NCI-H1417 (cell line): ENCODE results near the gene MIOX.

Experiments
- DNase-seq, 3 experiments: peaks; one replicate each; lab custom pipeline; 2025; lab: John Stamatoyannopoulos, UW

The MIOX gene

GRCh38 chr22:50473855-50474671, 12.6 kb upstream of the MIOX start:
- DNase-seq, result peak in 2 of 3 experiments; percentile 26 to 44

GRCh38 chr22:50474710-50475651, 11.7 kb upstream of the MIOX start, which contains the start of gene SBF1:
Gene SBF1 (minus strand): TSS chr22:50475035. CDS start chr22:50474840, 195 bp downstream.
- DNase-seq, result peak; percentile 66 to 90 (median 85)

GRCh38 chr22:50475652-50476002, 11.0 kb upstream of the MIOX start:
- DNase-seq, result no peak

- DNase-seq, result peak in 2 of 3 experiments; percentile 6 to 11
Observed at GRCh38 chr22:50476868-50477267, 9.8 kb upstream of the MIOX start.

GRCh38 chr22:50477923-50478322, 8.7 kb upstream of the MIOX start:
- no peak for DNase-seq

GRCh38 chr22:50479721-50480120, 6.9 kb upstream of the MIOX start:
- DNase-seq, result peak in 1 of 3 experiments; percentile 7

- no peak for DNase-seq
Observed at GRCh38 chr22:50481045-50481439, 5.6 kb upstream of the MIOX start.

- no peak for DNase-seq
Observed at GRCh38 chr22:50481440-50482106, 5.1 kb upstream of the MIOX start, which contains the start of gene ADM2. Gene ADM2 (plus strand): TSS chr22:50481543. CDS start chr22:50481848, 305 bp downstream.

GRCh38 chr22:50482107-50483074, 4.3 kb upstream of the MIOX start:
- DNase-seq, result no peak

GRCh38 chr22:50483106-50483505, 3.6 kb upstream of the MIOX start:
- no peak for DNase-seq

- no peak for DNase-seq
Observed at GRCh38 chr22:50483556-50483955, 3.1 kb upstream of the MIOX start.

- DNase-seq, result no peak
Observed at GRCh38 chr22:50483977-50484853, 2.4 kb upstream of the MIOX start.

- DNase-seq, result no peak
Observed at GRCh38 chr22:50485221-50486131, 1.2 kb upstream of the MIOX start.

GRCh38 chr22:50487290-50488005, 789 bp downstream of the MIOX start:
- DNase-seq, result no peak

GRCh38 chr22:50488006-50488677, 1.5 kb downstream of the MIOX start:
- no peak for DNase-seq

- DNase-seq, result no peak
Observed at GRCh38 chr22:50488886-50489285, 2.2 kb downstream of the MIOX start.
